H9 (cell line): ENCODE data around the gene SLC44A3. TPM values are rescaled to one million over a fixed set of nuclear protein-coding genes. Genes with fewer than 3 reads are reported as not detected.

ENCODE experiments used
- DNase-seq: peaks from one replicate; pipeline ENCODE4 v3.0.0-alpha.2; 2017
- H2AFZ ChIP-seq: one replicate; pipeline ENCODE4 v1.6.1; 2013; ENCODE audit warnings: mild to moderate bottlenecking, low read length, control low read depth, moderate library complexity
- H2AK5ac ChIP-seq: 2 replicates; pipeline ENCODE4 v1.6.1; 2013; ENCODE audit warnings: low read length, control low read depth, mixed read lengths; ENCODE audit not compliant: insufficient read length
- H2BK120ac ChIP-seq: one replicate; pipeline ENCODE4 v1.6.1; 2013; ENCODE audit warnings: low read depth, mild to moderate bottlenecking, low read length, control low read depth, inconsistent platforms; ENCODE audit not compliant: poor library complexity, severe bottlenecking
- H2BK12ac ChIP-seq: 2 replicates; pipeline ENCODE4 v1.6.1; 2013; ENCODE audit warnings: low read length, control low read depth, mixed read lengths, low read depth; ENCODE audit not compliant: insufficient read length
- H2BK15ac ChIP-seq: 2 replicates; pipeline ENCODE4 v1.6.1; 2013; ENCODE audit warnings: low read depth, low read length, control low read depth
- H2BK20ac ChIP-seq: one replicate; pipeline ENCODE4 v1.6.1; 2013; ENCODE audit warnings: low read depth, mild to moderate bottlenecking, low read length, control low read depth, inconsistent platforms; ENCODE audit not compliant: poor library complexity, severe bottlenecking
- H2BK5ac ChIP-seq: 2 replicates; pipeline ENCODE4 v1.6.1; 2013; ENCODE audit warnings: low read length, control low read depth, mixed read lengths; ENCODE audit not compliant: insufficient read length
- H3K14ac ChIP-seq: 2 replicates; pipeline ENCODE4 v1.6.1; 2013; ENCODE audit warnings: low read length, control low read depth; ENCODE audit not compliant: insufficient read depth
- H3K18ac ChIP-seq: 2 replicates; pipeline ENCODE4 v1.6.1; 2013; ENCODE audit warnings: low read depth, mild to moderate bottlenecking, mixed read lengths, low read length, control low read depth; ENCODE audit not compliant: insufficient read length
- H3K23ac ChIP-seq: 2 replicates; pipeline ENCODE4 v1.6.1; 2013; ENCODE audit warnings: low read length, control low read depth, mixed read lengths, low read depth; ENCODE audit not compliant: insufficient read length
- H3K23me2 ChIP-seq: 2 replicates; pipeline ENCODE4 v1.6.1; 2013; ENCODE audit warnings: low read depth, mild to moderate bottlenecking, mixed read lengths, low read length, control low read depth; ENCODE audit not compliant: insufficient read length, poor library complexity, severe bottlenecking
- H3K27ac ChIP-seq: 2 replicates; pipeline ENCODE4 v1.5.1; 2013; ENCODE audit warnings: low read length, control low read depth, mixed read lengths, low read depth; ENCODE audit not compliant: insufficient read length
- H3K27me3 ChIP-seq: 2 replicates; pipeline ENCODE4 v1.6.1; 2013; ENCODE audit warnings: low read length, control low read depth, inconsistent platforms; ENCODE audit not compliant: insufficient read depth
- H3K4ac ChIP-seq: 2 replicates; pipeline ENCODE4 v1.6.1; 2013; ENCODE audit warnings: low read depth, mild to moderate bottlenecking, control low read depth, inconsistent platforms, low read length, moderate library complexity
- H3K4me1 ChIP-seq: 2 replicates; pipeline ENCODE4 v1.6.1; 2013; ENCODE audit warnings: low read length, control low read depth, inconsistent platforms; ENCODE audit not compliant: insufficient read depth
- H3K4me2 ChIP-seq: 2 replicates; pipeline ENCODE4 v1.6.1; 2013; ENCODE audit warnings: low read length, control low read depth, mixed read lengths; ENCODE audit not compliant: insufficient read length, insufficient read depth
- H3K56ac ChIP-seq: 2 replicates; pipeline ENCODE4 v1.6.1; 2013; ENCODE audit warnings: low read depth, mild to moderate bottlenecking, mixed read lengths, low read length, control low read depth; ENCODE audit not compliant: insufficient read length
- H3K79me1 ChIP-seq: 2 replicates; pipeline ENCODE4 v1.6.1; 2013; ENCODE audit warnings: low read depth, mild to moderate bottlenecking, moderate library complexity, low read length, control low read depth, inconsistent platforms; ENCODE audit not compliant: insufficient read depth, poor library complexity, severe bottlenecking
- H3K79me2 ChIP-seq: 2 replicates; pipeline ENCODE4 v1.6.1; 2013; ENCODE audit warnings: low read length, control low read depth, inconsistent platforms; ENCODE audit not compliant: insufficient read depth
- H3K9ac ChIP-seq: 2 replicates; pipeline ENCODE4 v1.6.1; 2013; ENCODE audit warnings: low read length, control low read depth, mixed read lengths; ENCODE audit not compliant: insufficient read length; ENCODE audit errors: extremely low read depth
- H3K9me3 ChIP-seq: one replicate; pipeline ENCODE4 v1.6.1; 2013; ENCODE audit warnings: low read depth, low read length, inconsistent platforms; ENCODE audit not compliant: control insufficient read depth
- H3T11ph ChIP-seq: one replicate; pipeline ENCODE4 v1.6.1; 2013; ENCODE audit warnings: mild to moderate bottlenecking, low read length, control low read depth, inconsistent platforms
- H4K20me1 ChIP-seq: one replicate; pipeline ENCODE4 v1.6.1; 2013; ENCODE audit not compliant: control insufficient read depth, insufficient read length, insufficient read depth
- H4K5ac ChIP-seq: 2 replicates; pipeline ENCODE4 v1.6.1; 2013; ENCODE audit warnings: low read depth, mild to moderate bottlenecking, mixed read lengths, low read length, control low read depth; ENCODE audit not compliant: insufficient read length
- H4K8ac ChIP-seq: replicated peaks from 2 replicates; pipeline ENCODE4 v1.6.1; 2013; ENCODE audit warnings: low read length, control low read depth, mixed read lengths, low read depth; ENCODE audit not compliant: insufficient read length
- H4K91ac ChIP-seq: 2 replicates; pipeline ENCODE4 v1.6.1; 2013; ENCODE audit warnings: low read depth, mild to moderate bottlenecking, moderate library complexity, mixed read lengths, low read length, control low read depth; ENCODE audit not compliant: insufficient read length
- H3K27ac Mint-ChIP-seq, 3 experiments: 2 replicates in 2 of 3; 3 replicates in 1 of 3; pipeline ENCODE4 v1.8.0; 2020 to 2021; ENCODE audit warnings: mixed read lengths in 3 of 3, mild to moderate bottlenecking in 1 of 3, moderate library complexity in 1 of 3
- H3K27me3 Mint-ChIP-seq: 2 replicates; pipeline ENCODE4 v1.8.0; 2021; ENCODE audit warnings: low read depth, mild to moderate bottlenecking, moderate library complexity, mixed read lengths
- H3K36me3 Mint-ChIP-seq, 3 experiments: 2 replicates in 2 of 3; 3 replicates in 1 of 3; pipeline ENCODE4 v1.8.0; 2020 to 2021; ENCODE audit warnings: low read depth in 3 of 3, mixed read lengths in 3 of 3; ENCODE audit not compliant: insufficient read depth in 1 of 3
- H3K4me1 Mint-ChIP-seq, 2 experiments: 2 replicates each; pipeline ENCODE4 v1.8.0; 2020; ENCODE audit warnings: mixed read lengths in 2 of 2
- H3K4me3 Mint-ChIP-seq, 2 experiments: 2 replicates in 1 of 2; 3 replicates in 1 of 2; pipeline ENCODE4 v1.8.0; 2020 to 2021; ENCODE audit warnings: mild to moderate bottlenecking in 2 of 2, mixed read lengths in 2 of 2, moderate library complexity in 1 of 2
- H3K9me3 Mint-ChIP-seq, 2 experiments: 2 replicates in 1 of 2; 3 replicates in 1 of 2; pipeline ENCODE4 v1.8.0; 2020; ENCODE audit warnings: mild to moderate bottlenecking in 2 of 2, mixed read lengths in 2 of 2, moderate library complexity in 1 of 2
- CTCF ChIP-seq: fragments of 200-600 bp; sonication (generic); conservative IDR thresholded peaks from 3 replicates; pipeline ENCODE4 v1.8.0; 2021; ENCODE audit warnings: antibody characterized with exemption, mild to moderate bottlenecking
- WGBS: extraction: QIAGEN DNeasy Blood & Tissue Kit; methylation state at CpG from one replicate; pipeline ENCODE4 v1.1.7; 2013; ENCODE audit warnings: missing lambda C conversion rate, low lambda C conversion rate, mixed read lengths; ENCODE audit not compliant: insufficient read length; ENCODE audit errors: extremely low coverage; 5-methylcytosine and 5-hydroxymethylcytosine counted together
- total RNA-seq: library from RNA; stranded (reverse); gene quantifications from 2 replicates; pipeline ENCODE4 v1.2.1, GENCODE V29; 2021

Gene SLC44A3
- total RNA-seq, 1 experiment from 2014 or later: 5.5 TPM

GRCh38 chr1:94799206-94799605, 21.0 kb upstream of the SLC44A3 start:
- Histone ChIP-seq H3K23ac (no peak overlapping the region), H3K4me2 (no peak overlapping the region), H3K9me3 (no peaks in the 10 kb centered on the region), H4K8ac (no peak overlapping the region), H2BK5ac (no peak overlapping the region), H3K4ac (no peak overlapping the region), H3K4me1 (no peaks in the 10 kb centered on the region), H3T11ph (no peak overlapping the region), H2AFZ (no peak overlapping the region), H2BK20ac (no peak overlapping the region), H4K5ac (no peak overlapping the region), H4K91ac (no peak overlapping the region), H2BK120ac (no peak overlapping the region), H3K9ac (no peak overlapping the region), H3K56ac (no peak overlapping the region), H2AK5ac (no peak overlapping the region), H2BK15ac (no peak overlapping the region), H3K23me2 (no peaks in the 10 kb centered on the region), H3K27ac (no peak overlapping the region), H3K27me3 (no peaks in the 10 kb centered on the region), H2BK12ac (no peak overlapping the region), H3K18ac (no peak overlapping the region), H3K14ac (no peak overlapping the region), H3K79me1 (no peaks in the 10 kb centered on the region), H4K20me1 (no peaks in the 10 kb centered on the region), H3K79me2 (no peaks in the 10 kb centered on the region)
- peaks cover 15 to 30% of the 10 kb centered on the region in 2 experiments for H3K4me1 Mint-ChIP-seq
- DNase-seq: no peak
- no peaks in the 10 kb centered on the region for H3K27me3 Mint-ChIP-seq
- no peaks in the 10 kb centered on the region for H3K9me3 Mint-ChIP-seq
- H3K27ac Mint-ChIP-seq: no peak overlapping the region
- H3K36me3 Mint-ChIP-seq: peaks cover 0 to 2% (median 0%) of the 10 kb centered on the region in 3 experiments; a peak in 1 of 7 replicates
- no peak for TF ChIP-seq CTCF
- no CpG with 5 or more reads among the region's 4 CpGs for WGBS
- H3K4me3 Mint-ChIP-seq: no peak overlapping the region
